ENCODE results near the gene MS4A4E.
"Not testable (repeated sequence)": the region's sequence is repeated elsewhere in the genome, so short reads cannot be mapped to it uniquely, and the experiment has no call there.

The MS4A4E gene

DNA sequence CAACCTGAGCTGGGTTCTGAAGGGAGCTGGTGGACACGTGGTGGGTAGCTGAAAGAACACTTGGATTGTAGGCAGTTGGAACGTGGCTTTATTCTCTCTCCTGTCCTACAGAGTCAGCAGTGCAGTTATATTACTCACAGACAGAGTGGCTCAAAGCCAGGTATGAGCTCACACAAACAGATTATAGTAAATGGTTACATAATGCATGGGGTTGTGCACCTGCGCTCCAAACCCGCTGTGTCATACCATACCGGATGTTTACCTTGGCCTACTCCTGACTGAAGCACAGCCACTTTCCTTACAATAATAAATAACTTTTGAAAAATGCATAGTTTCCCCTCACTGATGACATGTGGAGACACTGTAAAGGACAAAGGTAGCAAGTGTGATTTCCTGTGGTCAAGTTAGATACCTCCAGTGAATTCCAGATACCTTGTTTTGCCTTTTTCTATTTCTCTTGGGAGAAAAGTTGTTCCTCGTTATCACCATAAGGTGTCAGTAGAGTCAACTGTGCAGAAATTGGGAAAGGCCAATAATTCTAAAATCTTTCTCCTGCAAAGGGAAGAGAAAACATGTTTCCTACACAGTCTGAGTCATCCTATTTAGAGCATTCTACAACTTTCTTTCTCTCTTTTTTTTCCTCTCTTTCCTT, 73.5 kb downstream of the MS4A4E start:
- DNase-seq (ENCODE audit: low read depth) = no peak
- Histone ChIP-seq H3K36me3 (ENCODE audit: control insufficient read depth, insufficient read depth, low read length, severe bottlenecking) (no peaks in the 10 kb centered on the region), H3K27me3 (replicated peaks; ENCODE audit: control insufficient read depth, insufficient read depth, low read length) (no peaks in the 10 kb centered on the region), H3K9me3 (ENCODE audit: control insufficient read depth, low read length) (no peaks in the 10 kb centered on the region), H3K9ac (ENCODE audit: low read length) (no peak overlapping the region), H3K4me3 (ENCODE audit: low read length) (no peak overlapping the region), H3K4me1 (ENCODE audit: control insufficient read depth, insufficient read depth, low read length) (no peaks in the 10 kb centered on the region)

GRCh38 chr11:60168306-60168705, 74.6 kb downstream of the MS4A4E start:
- no peak for DNase-seq (ENCODE audit: low read depth)
- H3K9me3 ChIP-seq (ENCODE audit: control insufficient read depth, low read length) = no peaks in the 10 kb centered on the region
- H3K4me3 ChIP-seq (ENCODE audit: low read length) = no peak overlapping the region
- H3K9ac ChIP-seq (ENCODE audit: low read length) = no peak overlapping the region
- H3K27me3 ChIP-seq (replicated peaks; ENCODE audit: control insufficient read depth, insufficient read depth, low read length) = no peaks in the 10 kb centered on the region
- H3K4me1 ChIP-seq (ENCODE audit: control insufficient read depth, insufficient read depth, low read length) = no peaks in the 10 kb centered on the region
- no peaks in the 10 kb centered on the region for H3K36me3 ChIP-seq (ENCODE audit: control insufficient read depth, insufficient read depth, low read length, severe bottlenecking)

- H3K36me3 ChIP-seq (ENCODE audit: control insufficient read depth, insufficient read depth, low read length, severe bottlenecking) = no peaks in the 10 kb centered on the region
- DNase-seq (ENCODE audit: low read depth) = no peak
These were observed 77.0 kb downstream of the MS4A4E start for GRCh38 chr11:60165951-60166350.

DNA sequence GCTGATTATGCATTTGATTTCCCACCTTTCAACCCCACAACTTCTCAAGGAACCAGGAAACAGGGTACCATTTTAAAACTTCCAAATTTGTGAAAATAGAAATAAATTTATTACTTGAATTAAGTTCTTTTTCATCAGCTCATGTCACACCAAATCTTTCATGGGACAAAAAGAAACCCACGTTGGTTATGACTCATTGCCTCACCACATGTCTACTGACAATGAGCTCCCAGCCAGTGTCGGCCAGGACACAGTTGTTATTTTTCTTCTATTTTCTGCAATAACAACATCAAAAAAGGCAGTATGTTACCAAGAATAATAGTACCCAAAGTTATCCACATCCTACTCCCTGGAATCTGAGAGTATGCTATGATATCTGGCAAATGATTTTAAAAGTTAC, 77.4 kb downstream of the MS4A4E start:
- no peak overlapping the region for H3K9ac ChIP-seq (ENCODE audit: low read length)
- no peak for DNase-seq (ENCODE audit: low read depth)

More at GRCh38 chr11:60165951-60166350, 77.0 kb downstream of the MS4A4E start:
- H3K9me3 ChIP-seq (ENCODE audit: control insufficient read depth, low read length) = no peaks in the 10 kb centered on the region
- H3K27me3 ChIP-seq (replicated peaks; ENCODE audit: control insufficient read depth, insufficient read depth, low read length) = no peaks in the 10 kb centered on the region
- no peak overlapping the region for H3K4me3 ChIP-seq (ENCODE audit: low read length)
- no peaks in the 10 kb centered on the region for H3K4me1 ChIP-seq (ENCODE audit: control insufficient read depth, insufficient read depth, low read length)
- no peak overlapping the region for H3K9ac ChIP-seq (ENCODE audit: low read length)

GRCh38 chr11:60164550-60165075, 78.3 kb downstream of the MS4A4E start:
- H3K27me3 ChIP-seq (replicated peaks; ENCODE audit: control insufficient read depth, insufficient read depth, low read length) = no peaks in the 10 kb centered on the region

More for the DNA sequence above, 77.4 kb downstream of the MS4A4E start:
- H3K27me3 ChIP-seq (replicated peaks; ENCODE audit: control insufficient read depth, insufficient read depth, low read length) = no peaks in the 10 kb centered on the region
- H3K4me1 ChIP-seq (ENCODE audit: control insufficient read depth, insufficient read depth, low read length) = no peaks in the 10 kb centered on the region
- no peaks in the 10 kb centered on the region for H3K9me3 ChIP-seq (ENCODE audit: control insufficient read depth, low read length)
- no peak overlapping the region for H3K4me3 ChIP-seq (ENCODE audit: low read length)
- no peaks in the 10 kb centered on the region for H3K36me3 ChIP-seq (ENCODE audit: control insufficient read depth, insufficient read depth, low read length, severe bottlenecking)

DNA sequence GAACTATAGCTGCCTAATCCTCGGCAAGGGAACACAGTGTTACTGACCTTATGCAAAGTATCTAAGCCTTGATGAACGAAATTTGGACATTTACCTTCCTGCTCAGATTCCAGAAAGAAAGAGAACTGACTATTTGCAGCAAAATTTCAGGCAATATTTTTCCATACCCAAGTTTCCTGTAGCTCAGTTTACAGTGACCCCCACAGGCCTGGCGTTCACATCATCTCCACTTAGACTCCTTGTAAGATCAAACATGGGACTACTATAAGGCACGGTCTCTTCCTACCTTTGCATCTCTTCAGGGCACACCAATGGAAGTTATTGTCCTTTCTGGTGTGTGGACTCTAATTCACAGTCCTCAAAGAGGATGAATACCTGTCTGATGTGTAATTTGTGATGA, 81.2 kb downstream of the MS4A4E start:
- no peak for DNase-seq (ENCODE audit: low read depth)
- Histone ChIP-seq H3K9me3 (ENCODE audit: control insufficient read depth, low read length) (no peaks in the 10 kb centered on the region), H3K4me1 (ENCODE audit: control insufficient read depth, insufficient read depth, low read length) (no peaks in the 10 kb centered on the region), H3K9ac (ENCODE audit: low read length) (no peak overlapping the region), H3K36me3 (ENCODE audit: control insufficient read depth, insufficient read depth, low read length, severe bottlenecking) (no peaks in the 10 kb centered on the region), H3K4me3 (ENCODE audit: low read length) (no peak overlapping the region), H3K27me3 (replicated peaks; ENCODE audit: control insufficient read depth, insufficient read depth, low read length) (no peaks in the 10 kb centered on the region)

More at GRCh38 chr11:60164550-60165075, 78.3 kb downstream of the MS4A4E start:
- H3K36me3 ChIP-seq (ENCODE audit: control insufficient read depth, insufficient read depth, low read length, severe bottlenecking) = no peaks in the 10 kb centered on the region
- no peaks in the 10 kb centered on the region for H3K9me3 ChIP-seq (ENCODE audit: control insufficient read depth, low read length)
- no peak overlapping the region for H3K9ac ChIP-seq (ENCODE audit: low read length)
- no peak for DNase-seq (ENCODE audit: low read depth)
- no peaks in the 10 kb centered on the region for H3K4me1 ChIP-seq (ENCODE audit: control insufficient read depth, insufficient read depth, low read length)
- H3K4me3 ChIP-seq (ENCODE audit: low read length) = no peak overlapping the region

DNA sequence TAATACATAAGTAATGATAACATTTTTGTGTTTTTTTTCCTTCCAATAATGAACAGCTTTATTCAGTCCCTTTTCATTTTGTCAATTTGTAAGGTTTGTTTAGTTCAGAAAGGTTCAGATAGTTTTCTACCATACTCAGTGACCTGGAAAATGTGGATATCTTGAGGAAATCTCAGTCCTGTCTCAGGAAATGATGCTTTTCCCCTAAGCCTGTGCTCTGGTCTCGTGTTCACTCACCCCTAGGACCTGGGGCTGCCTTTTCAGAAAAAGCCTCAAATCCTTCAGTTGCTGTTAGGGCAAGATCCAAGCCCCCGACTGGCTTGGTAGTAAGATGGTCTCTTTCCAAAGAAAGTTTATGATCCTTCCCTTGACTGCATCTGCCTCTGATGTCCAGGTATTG, 81.8 kb downstream of the MS4A4E start:
- Histone ChIP-seq H3K4me1 (ENCODE audit: control insufficient read depth, insufficient read depth, low read length) (no peaks in the 10 kb centered on the region), H3K4me3 (ENCODE audit: low read length) (no peak overlapping the region), H3K9ac (ENCODE audit: low read length) (no peak overlapping the region), H3K27me3 (replicated peaks; ENCODE audit: control insufficient read depth, insufficient read depth, low read length) (no peaks in the 10 kb centered on the region), H3K9me3 (ENCODE audit: control insufficient read depth, low read length) (no peaks in the 10 kb centered on the region), H3K36me3 (ENCODE audit: control insufficient read depth, insufficient read depth, low read length, severe bottlenecking) (no peaks in the 10 kb centered on the region)
- no peak for DNase-seq (ENCODE audit: low read depth)

DNA sequence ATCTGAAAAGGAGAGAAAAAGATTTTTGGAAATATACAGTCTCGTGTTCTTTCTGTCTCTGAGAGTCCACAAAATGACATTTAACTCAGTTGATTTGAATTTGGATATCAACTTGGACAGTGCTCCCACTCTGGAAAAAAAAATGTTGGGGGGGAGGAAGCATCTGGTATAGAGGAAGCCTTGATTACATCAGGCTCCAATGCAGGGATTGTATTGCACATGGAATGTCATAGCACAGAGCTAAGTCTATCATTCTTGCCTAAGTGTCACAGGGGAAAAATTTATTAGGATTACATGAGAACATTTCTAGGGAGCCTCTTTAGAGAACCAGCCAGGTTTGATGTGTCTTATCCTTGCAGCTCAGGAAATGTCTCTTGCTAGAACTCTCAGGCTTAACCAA, 83.1 kb downstream of the MS4A4E start:
- no peak for DNase-seq (ENCODE audit: low read depth)
- Histone ChIP-seq H3K9me3 (ENCODE audit: control insufficient read depth, low read length) (no peaks in the 10 kb centered on the region), H3K36me3 (ENCODE audit: control insufficient read depth, insufficient read depth, low read length, severe bottlenecking) (no peaks in the 10 kb centered on the region), H3K9ac (ENCODE audit: low read length) (no peak overlapping the region), H3K4me1 (ENCODE audit: control insufficient read depth, insufficient read depth, low read length) (no peaks in the 10 kb centered on the region), H3K4me3 (ENCODE audit: low read length) (no peak overlapping the region), H3K27me3 (replicated peaks; ENCODE audit: control insufficient read depth, insufficient read depth, low read length) (no peaks in the 10 kb centered on the region)

- Histone ChIP-seq H3K36me3 (ENCODE audit: control insufficient read depth, insufficient read depth, low read length, severe bottlenecking) (no peaks in the 10 kb centered on the region), H3K27me3 (replicated peaks; ENCODE audit: control insufficient read depth, insufficient read depth, low read length) (no peaks in the 10 kb centered on the region), H3K4me3 (ENCODE audit: low read length) (no peak overlapping the region), H3K4me1 (ENCODE audit: control insufficient read depth, insufficient read depth, low read length) (no peaks in the 10 kb centered on the region), H3K9ac (ENCODE audit: low read length) (no peak overlapping the region), H3K9me3 (ENCODE audit: control insufficient read depth, low read length) (no peaks in the 10 kb centered on the region)
- no peak for DNase-seq (ENCODE audit: low read depth)
These were observed 83.7 kb downstream of the MS4A4E start for GRCh38 chr11:60159284-60159683.

- Histone ChIP-seq H3K9me3 (ENCODE audit: control insufficient read depth, low read length) (no peaks in the 10 kb centered on the region), H3K9ac (ENCODE audit: low read length) (no peak overlapping the region), H3K36me3 (ENCODE audit: control insufficient read depth, insufficient read depth, low read length, severe bottlenecking) (no peaks in the 10 kb centered on the region), H3K4me1 (ENCODE audit: control insufficient read depth, insufficient read depth, low read length) (no peaks in the 10 kb centered on the region), H3K27me3 (replicated peaks; ENCODE audit: control insufficient read depth, insufficient read depth, low read length) (no peaks in the 10 kb centered on the region), H3K4me3 (ENCODE audit: low read length) (no peak overlapping the region)
- DNase-seq (ENCODE audit: low read depth) = no peak
These were observed 84.3 kb downstream of the MS4A4E start for GRCh38 chr11:60158636-60159035.

- no peaks in the 10 kb centered on the region for H3K4me1 ChIP-seq (ENCODE audit: control insufficient read depth, insufficient read depth, low read length)
- no peaks in the 10 kb centered on the region for H3K9me3 ChIP-seq (ENCODE audit: control insufficient read depth, low read length)
- H3K9ac ChIP-seq (ENCODE audit: low read length) = no peak overlapping the region
- H3K36me3 ChIP-seq (ENCODE audit: control insufficient read depth, insufficient read depth, low read length, severe bottlenecking) = no peaks in the 10 kb centered on the region
- H3K4me3 ChIP-seq (ENCODE audit: low read length) = no peak overlapping the region
- H3K27me3 ChIP-seq (replicated peaks; ENCODE audit: control insufficient read depth, insufficient read depth, low read length) = no peaks in the 10 kb centered on the region
- no peak for DNase-seq (ENCODE audit: low read depth)
These were observed 87.0 kb downstream of the MS4A4E start for GRCh38 chr11:60155931-60156330.

DNA sequence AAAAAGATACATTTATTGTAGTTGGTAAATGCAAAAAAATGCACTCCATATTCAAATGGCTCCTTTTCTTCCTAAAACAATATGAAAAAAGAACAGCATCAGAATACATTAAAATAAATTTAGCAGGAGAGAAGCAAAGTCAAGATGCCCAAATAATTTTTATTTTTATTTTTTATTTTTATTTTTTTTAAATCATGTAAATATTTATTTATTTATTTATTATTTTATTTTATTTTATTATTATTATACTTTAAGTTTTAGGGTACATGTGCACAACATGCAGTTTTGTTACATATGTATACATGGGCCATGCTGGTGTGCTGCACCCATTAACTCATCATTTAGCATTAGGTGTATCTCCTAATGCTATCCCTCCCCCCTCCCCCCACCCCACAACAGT, 90.2 kb downstream of the MS4A4E start:
- not testable (repeated sequence) for H3K27me3 ChIP-seq (replicated peaks; ENCODE audit: control insufficient read depth, insufficient read depth, low read length); H3K9me3 ChIP-seq (ENCODE audit: control insufficient read depth, low read length); H3K4me1 ChIP-seq (ENCODE audit: control insufficient read depth, insufficient read depth, low read length); H3K36me3 ChIP-seq (ENCODE audit: control insufficient read depth, insufficient read depth, low read length, severe bottlenecking); H3K9ac ChIP-seq (ENCODE audit: low read length); DNase-seq (ENCODE audit: low read depth); H3K4me3 ChIP-seq (ENCODE audit: low read length)

All from adipocyte (in vitro differentiated cells).